Naive B cell (primary cell): ENCODE results near the gene PHAF1. TPM values are rescaled to one million over a fixed set of nuclear protein-coding genes. Genes with fewer than 3 reads are reported as not detected.

Source experiments
- ATAC-seq, 2 donors: fragments of 150-1000 bp; cut with Tn5 transposase; 2 replicates each; pipeline ENCODE4 v1.10.0; 2021; ENCODE audit warnings: low read depth in 2 of 2, mild to moderate bottlenecking in 2 of 2, moderate library complexity in 2 of 2
- DNase-seq: peaks from one replicate; pipeline ENCODE4 v3.0.0; 2022
- H3K27ac Mint-ChIP-seq, 6 donors: one replicate each; pipeline ENCODE4 v1.8.0; 2020 to 2022; ENCODE audit warnings: mild to moderate bottlenecking in 6 of 6, mixed read lengths in 6 of 6, moderate library complexity in 5 of 6, inconsistent platforms in 2 of 6
- H3K27me3 Mint-ChIP-seq, 3 donors: one replicate each; pipeline ENCODE4 v1.8.0; 2021 to 2022; ENCODE audit warnings: mixed read lengths in 3 of 3, mild to moderate bottlenecking in 1 of 3
- H3K36me3 Mint-ChIP-seq, 2 donors: one replicate each; pipeline ENCODE4 v1.8.0; 2020 to 2022; ENCODE audit warnings: mixed read lengths in 2 of 2, inconsistent platforms in 1 of 2, mild to moderate bottlenecking in 1 of 2
- H3K4me1 Mint-ChIP-seq, 3 donors: one replicate each; pipeline ENCODE4 v1.8.0; 2020 to 2022; ENCODE audit warnings: mixed read lengths in 3 of 3, inconsistent platforms in 1 of 3, mild to moderate bottlenecking in 1 of 3, moderate library complexity in 1 of 3
- H3K4me3 Mint-ChIP-seq, 8 donors: one replicate each; pipeline ENCODE4 v1.8.0; 2020 to 2022; ENCODE audit warnings: mild to moderate bottlenecking in 8 of 8, mixed read lengths in 8 of 8, moderate library complexity in 8 of 8, inconsistent platforms in 2 of 8
- H3K9me3 Mint-ChIP-seq, 7 donors: one replicate each; pipeline ENCODE4 v1.8.0; 2020 to 2022; ENCODE audit warnings: mixed read lengths in 7 of 7, mild to moderate bottlenecking in 5 of 7, inconsistent platforms in 2 of 7, moderate library complexity in 1 of 7
- polyA plus RNA-seq, 6 donors: library from polyadenylated mRNA; unstranded; fragments of 300-500 nt; fragmentation: Illumina TruSeq; gene quantifications; one replicate each; pipeline ENCODE4 v1.2.3, GENCODE V29; 2021; ENCODE audit warnings: low read depth in 6 of 6

The PHAF1 gene
- polyA plus RNA-seq, 6 donors from 2014 or later, result 8.8 to 13.2 (median 10.0) TPM; not detected in 1

- peaks cover 0 to 6% of the 10 kb centered on the region in 2 donors for H3K36me3 Mint-ChIP-seq
- H3K27ac Mint-ChIP-seq, result peak overlapping the region in 1 of 6 donors; percentile 31
- DNase-seq (no peak), ATAC-seq (no peak)
- H3K9me3 Mint-ChIP-seq, result no peaks in the 10 kb centered on the region
- no peak overlapping the region for H3K4me3 Mint-ChIP-seq
- H3K27me3 Mint-ChIP-seq, result no peaks in the 10 kb centered on the region
- peaks cover 6 to 11% (median 8%) of the 10 kb centered on the region in 3 donors for H3K4me1 Mint-ChIP-seq
Observed at GRCh38 chr16:67089101-67089500, 20.6 kb upstream of the PHAF1 start.

DNA sequence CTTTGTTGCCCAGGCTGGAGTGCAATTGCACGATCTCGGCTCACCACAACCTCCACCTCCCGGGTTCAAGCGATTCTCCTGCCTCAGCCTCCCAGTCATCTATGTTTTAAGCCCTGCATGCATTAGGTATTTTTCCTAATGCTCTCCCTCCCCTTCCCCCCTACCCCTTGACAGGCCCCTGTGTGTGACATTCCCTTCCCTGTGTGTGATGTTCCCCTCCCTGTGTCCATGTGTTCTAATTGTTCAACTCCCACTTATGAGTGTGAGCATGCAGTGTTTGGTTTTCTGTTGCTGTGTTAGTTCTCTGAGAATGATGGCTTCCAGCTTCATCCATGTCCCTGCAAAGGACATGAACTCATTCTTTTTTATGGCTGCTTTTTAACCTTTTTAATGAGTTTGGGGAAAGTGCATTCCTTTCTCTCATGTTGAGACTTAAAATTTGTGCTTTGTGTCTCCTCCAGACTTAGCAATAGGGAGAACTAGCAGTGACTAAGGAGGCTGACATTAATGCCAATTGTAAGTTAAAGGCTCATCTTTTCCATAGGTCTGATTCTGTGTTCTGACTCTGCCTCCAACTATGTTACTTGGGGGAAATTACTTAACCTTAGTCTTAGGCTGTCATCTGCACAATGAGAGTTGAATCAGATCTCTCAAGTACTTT is 17.7 kb upstream of the PHAF1 start:
- ATAC-seq (no peak), DNase-seq (no peak)
- H3K27ac Mint-ChIP-seq, result no peak overlapping the region
- no peak overlapping the region for H3K4me3 Mint-ChIP-seq
- H3K4me1 Mint-ChIP-seq, result peaks cover 3 to 8% (median 6%) of the 10 kb centered on the region in 3 donors
- no peaks in the 10 kb centered on the region for H3K36me3 Mint-ChIP-seq
- no peaks in the 10 kb centered on the region for H3K27me3 Mint-ChIP-seq
- H3K9me3 Mint-ChIP-seq, result no peaks in the 10 kb centered on the region

- H3K27ac Mint-ChIP-seq, result peak overlapping the region in 1 of 6 donors; percentile 34
- no peaks in the 10 kb centered on the region for H3K9me3 Mint-ChIP-seq
- DNase-seq (no peak), ATAC-seq (no peak)
- H3K36me3 Mint-ChIP-seq, result no peaks in the 10 kb centered on the region
- no peak overlapping the region for H3K4me3 Mint-ChIP-seq
- H3K4me1 Mint-ChIP-seq, result peaks cover 3 to 8% (median 6%) of the 10 kb centered on the region in 3 donors
- H3K27me3 Mint-ChIP-seq, result no peaks in the 10 kb centered on the region
Observed at GRCh38 chr16:67093098-67093726, 16.5 kb upstream of the PHAF1 start.

DNA sequence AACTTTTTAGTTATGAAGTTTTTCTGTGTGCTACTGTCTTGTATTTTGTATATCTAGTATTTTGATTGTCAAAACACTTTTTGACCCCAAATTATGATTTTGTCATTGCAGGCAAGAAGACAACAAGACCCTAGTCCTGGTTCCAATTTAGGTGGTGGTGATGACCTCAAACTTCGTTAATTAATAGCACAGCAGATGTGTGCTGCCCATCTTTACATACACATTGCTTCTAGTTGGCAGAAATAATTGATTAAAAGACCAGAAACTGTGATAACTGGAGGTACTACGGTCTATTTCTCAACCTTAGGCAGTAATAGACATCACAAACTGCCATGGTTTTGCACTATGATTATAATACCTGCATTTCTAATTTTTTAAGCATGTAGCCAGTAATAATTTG is 11.1 kb upstream of the PHAF1 start:
- Mint-ChIP-seq H3K27ac (peak overlapping the region in 1 of 6 donors; percentile 22), H3K27me3 (no peaks in the 10 kb centered on the region), H3K4me1 (no peaks in the 10 kb centered on the region), H3K9me3 (no peaks in the 10 kb centered on the region), H3K36me3 (peaks cover 0 to 4% of the 10 kb centered on the region in 2 donors), H3K4me3 (no peak overlapping the region)
- no peak for DNase-seq
- ATAC-seq, result no peak

- H3K4me3 Mint-ChIP-seq, result no peak overlapping the region
- no peaks in the 10 kb centered on the region for H3K27me3 Mint-ChIP-seq
- no peak for ATAC-seq
- peak overlapping the region in 1 of 6 donors; percentile 33 for H3K27ac Mint-ChIP-seq
- H3K4me1 Mint-ChIP-seq, result peaks cover 15 to 21% (median 19%) of the 10 kb centered on the region in 3 donors
- DNase-seq, result no peak
- H3K36me3 Mint-ChIP-seq, result peaks cover 0 to 4% of the 10 kb centered on the region in 2 donors
- H3K9me3 Mint-ChIP-seq, result no peaks in the 10 kb centered on the region
Observed at GRCh38 chr16:67100569-67101310, 9.0 kb upstream of the PHAF1 start.

DNA sequence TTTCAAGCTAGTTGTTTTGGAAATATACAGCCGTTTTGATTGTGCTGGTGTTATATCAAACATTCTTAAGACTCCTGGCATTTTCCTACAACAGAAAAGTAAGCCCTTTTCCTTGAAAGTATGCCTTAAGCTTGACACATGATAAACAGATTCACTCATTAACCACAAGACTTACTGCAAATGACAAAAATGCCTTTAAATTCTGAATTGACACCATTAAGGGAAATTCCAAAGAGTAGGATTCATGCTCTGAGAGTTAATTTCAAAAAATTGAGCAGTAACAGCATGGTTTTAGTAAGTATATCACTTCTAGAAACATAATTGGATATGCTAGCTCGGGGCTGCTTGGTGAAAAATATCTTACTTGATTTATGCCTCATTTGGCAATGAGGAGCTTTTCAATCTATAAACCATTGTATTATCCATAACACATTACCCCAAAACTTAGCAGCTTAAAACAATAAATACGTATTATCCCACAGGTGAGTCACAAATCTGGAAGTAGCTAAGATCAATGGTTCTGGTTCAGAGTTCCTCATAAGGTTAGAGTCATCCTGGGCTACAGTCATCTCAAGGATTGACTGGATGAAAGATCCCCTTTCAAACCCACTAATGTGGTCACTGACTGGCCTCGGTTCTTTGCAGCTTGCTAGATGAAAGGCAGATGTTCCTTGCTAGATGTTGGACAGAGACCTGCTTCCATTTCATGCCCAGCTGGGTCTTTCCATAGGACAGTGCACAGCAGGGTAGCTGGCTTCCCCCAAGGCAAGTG is 8.2 kb upstream of the PHAF1 start:
- Mint-ChIP-seq H3K4me1 (peaks cover 15 to 27% (median 26%) of the 10 kb centered on the region in 3 donors), H3K9me3 (no peaks in the 10 kb centered on the region), H3K36me3 (peaks cover 0 to 4% of the 10 kb centered on the region in 2 donors), H3K4me3 (no peak overlapping the region), H3K27me3 (no peaks in the 10 kb centered on the region), H3K27ac (peak overlapping the region in 1 of 6 donors; percentile 33)
- DNase-seq (no peak), ATAC-seq (no peak)

DNA sequence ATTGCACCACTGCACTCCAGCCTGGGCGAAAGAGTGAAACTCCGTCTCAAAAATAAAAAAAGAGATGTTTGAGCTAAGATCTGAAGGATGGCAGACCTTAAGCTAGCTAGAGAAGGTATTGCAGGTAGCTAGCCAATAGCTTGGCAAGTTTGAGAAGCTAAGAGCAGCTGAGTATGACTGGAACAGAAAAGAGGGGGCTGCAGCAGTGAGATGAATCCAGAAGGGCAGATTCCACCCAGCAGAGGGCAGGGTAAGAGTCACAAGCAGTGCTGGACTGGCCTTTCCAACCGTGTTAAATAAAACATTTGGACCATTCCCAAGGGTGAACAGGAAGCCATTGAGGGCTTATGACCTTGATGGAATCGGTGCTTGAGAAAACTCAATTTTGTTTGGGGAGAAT is 5.7 kb upstream of the PHAF1 start:
- ATAC-seq (peak; percentile 27 to 42), DNase-seq (no peak)
- no peaks in the 10 kb centered on the region for H3K9me3 Mint-ChIP-seq
- no peaks in the 10 kb centered on the region for H3K27me3 Mint-ChIP-seq
- H3K27ac Mint-ChIP-seq, result peak overlapping the region in 1 of 6 donors; percentile 87
- no peak overlapping the region for H3K4me3 Mint-ChIP-seq
- H3K4me1 Mint-ChIP-seq, result peaks cover 15 to 29% (median 26%) of the 10 kb centered on the region in 3 donors
- peaks cover 0 to 4% of the 10 kb centered on the region in 2 donors for H3K36me3 Mint-ChIP-seq

DNA sequence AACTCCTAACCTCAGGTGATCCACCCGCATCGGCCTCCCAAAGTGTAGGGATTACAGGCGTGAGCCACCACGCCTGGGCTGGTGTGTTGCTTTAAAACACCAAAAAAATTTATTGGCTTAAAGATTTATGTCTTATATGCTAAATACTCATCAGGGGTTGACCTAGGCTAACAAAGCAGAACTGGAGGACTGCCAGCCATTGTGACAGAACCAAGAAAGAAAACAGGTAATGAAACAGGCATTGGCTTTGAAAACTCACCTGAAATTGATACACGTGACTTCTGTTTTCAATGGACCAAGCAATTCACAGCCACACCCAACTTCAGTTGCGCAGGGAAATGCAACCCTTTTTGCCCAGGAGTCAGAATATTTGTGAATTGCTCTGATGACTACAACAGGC is 4.9 kb upstream of the PHAF1 start:
- DNase-seq (peak; percentile 31), ATAC-seq (peak; percentile 18 to 34)
- Mint-ChIP-seq H3K27ac (peak overlapping the region in 5 of 6 donors; percentile 34 to 94 (median 68)), H3K4me1 (peaks cover 21 to 33% (median 27%) of the 10 kb centered on the region in 3 donors), H3K27me3 (no peaks in the 10 kb centered on the region), H3K4me3 (peak overlapping the region in 2 of 8 donors; percentile 31 to 45), H3K36me3 (no peaks in the 10 kb centered on the region), H3K9me3 (no peaks in the 10 kb centered on the region)

DNA sequence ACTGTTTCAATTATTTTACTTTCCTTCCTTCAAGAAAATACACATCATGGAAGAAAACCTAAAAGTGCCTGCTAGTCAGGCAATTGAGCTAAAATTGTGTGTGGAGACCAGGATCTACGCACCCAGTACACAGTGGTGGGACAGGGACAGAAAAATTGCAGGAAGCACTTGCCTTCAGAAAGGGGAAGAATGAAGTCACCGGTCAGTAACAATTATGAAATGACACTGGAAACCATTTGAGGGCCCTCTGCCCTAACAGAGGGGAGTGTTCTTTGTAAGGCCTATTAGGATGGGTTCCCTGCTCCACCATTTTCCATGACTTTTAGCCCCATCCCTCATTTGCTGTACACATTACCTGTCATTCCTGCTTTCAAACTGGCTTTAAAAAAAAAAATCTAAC is 4.5 kb upstream of the PHAF1 start:
- H3K4me3 Mint-ChIP-seq, result peak overlapping the region in 4 of 8 donors; percentile 26 to 45 (median 38)
- no peak for DNase-seq
- H3K27me3 Mint-ChIP-seq, result no peaks in the 10 kb centered on the region
- peaks cover 24 to 36% (median 31%) of the 10 kb centered on the region in 3 donors for H3K4me1 Mint-ChIP-seq
- no peaks in the 10 kb centered on the region for H3K36me3 Mint-ChIP-seq
- H3K9me3 Mint-ChIP-seq, result no peaks in the 10 kb centered on the region
- peak overlapping the region in 5 of 6 donors; percentile 34 to 94 (median 68) for H3K27ac Mint-ChIP-seq
- no peak for ATAC-seq

GRCh38 chr16:67105881-67106280 is 3.9 kb upstream of the PHAF1 start:
- H3K4me3 Mint-ChIP-seq, result peak overlapping the region in 2 of 8 donors; percentile 4 to 26
- DNase-seq, result no peak
- no peaks in the 10 kb centered on the region for H3K36me3 Mint-ChIP-seq
- H3K27me3 Mint-ChIP-seq, result no peaks in the 10 kb centered on the region
- H3K9me3 Mint-ChIP-seq, result no peaks in the 10 kb centered on the region
- no peak for ATAC-seq
- peak overlapping the region in 1 of 6 donors; percentile 2 for H3K27ac Mint-ChIP-seq
- H3K4me1 Mint-ChIP-seq, result peaks cover 29 to 42% (median 37%) of the 10 kb centered on the region in 3 donors

DNA sequence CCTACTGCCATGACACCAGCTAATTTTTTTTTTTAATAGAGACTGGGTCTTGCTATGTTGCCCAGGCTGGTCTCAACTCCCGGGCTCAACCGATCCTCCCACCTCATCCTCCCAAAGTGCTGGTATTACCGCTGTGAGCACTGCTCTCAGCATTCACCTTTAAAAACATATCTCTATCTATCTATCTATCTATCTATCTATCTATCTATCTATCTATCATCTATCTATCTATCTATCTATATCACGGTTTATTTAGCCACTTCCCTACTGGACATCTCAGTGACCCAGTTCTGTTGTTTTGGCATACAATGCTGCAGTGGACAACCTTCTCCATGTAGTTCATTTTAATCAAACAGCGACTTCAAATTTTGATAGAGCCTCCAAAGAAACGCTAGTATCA is 1.3 kb upstream of the PHAF1 start:
- no peaks in the 10 kb centered on the region for H3K27me3 Mint-ChIP-seq
- peak overlapping the region in 4 of 8 donors; percentile 35 to 97 (median 94) for H3K4me3 Mint-ChIP-seq
- peak overlapping the region in 1 of 6 donors; percentile 71 for H3K27ac Mint-ChIP-seq
- no peaks in the 10 kb centered on the region for H3K36me3 Mint-ChIP-seq
- peaks cover 44 to 64% (median 55%) of the 10 kb centered on the region in 3 donors for H3K4me1 Mint-ChIP-seq
- DNase-seq (no peak), ATAC-seq (no peak)
- no peaks in the 10 kb centered on the region for H3K9me3 Mint-ChIP-seq

DNA sequence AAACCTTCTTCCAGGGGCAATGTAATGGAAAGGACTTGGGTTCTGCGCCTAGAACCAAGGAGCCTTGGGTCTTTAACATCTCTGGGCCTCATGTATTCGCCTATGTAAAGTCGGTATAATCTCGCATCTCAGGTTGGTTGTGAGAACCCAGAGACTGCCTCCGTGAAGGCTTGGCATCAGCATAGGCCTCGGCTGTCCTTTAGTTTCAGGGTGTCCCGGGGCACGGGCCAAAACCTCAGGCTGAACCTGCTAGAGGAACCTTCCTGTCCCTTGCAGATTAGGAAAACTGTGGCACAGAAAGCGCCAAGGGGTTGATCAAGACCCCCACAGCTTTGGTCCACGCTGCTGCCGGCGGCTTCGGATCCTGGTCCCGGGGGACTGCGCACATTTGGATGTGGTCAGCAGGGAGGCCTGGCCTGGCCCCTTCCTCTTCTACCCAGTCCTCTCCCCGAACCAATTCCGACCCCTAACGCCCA is 772 bp upstream of the PHAF1 start:
- no peak overlapping the region for H3K27ac Mint-ChIP-seq
- DNase-seq (no peak), ATAC-seq (no peak)
- no peaks in the 10 kb centered on the region for H3K27me3 Mint-ChIP-seq
- H3K36me3 Mint-ChIP-seq, result no peaks in the 10 kb centered on the region
- H3K4me1 Mint-ChIP-seq, result peaks cover 43 to 62% (median 52%) of the 10 kb centered on the region in 3 donors
- no peaks in the 10 kb centered on the region for H3K9me3 Mint-ChIP-seq
- H3K4me3 Mint-ChIP-seq, result peak overlapping the region in 7 of 8 donors; percentile 94 to 99 (median 97)
